Measurements from ENCODE around the gene ATP2B2.
A peak's percentile ranks its signal among the peaks of the same experiment; 100 is the strongest.

ATP2B2 gene

DNA sequence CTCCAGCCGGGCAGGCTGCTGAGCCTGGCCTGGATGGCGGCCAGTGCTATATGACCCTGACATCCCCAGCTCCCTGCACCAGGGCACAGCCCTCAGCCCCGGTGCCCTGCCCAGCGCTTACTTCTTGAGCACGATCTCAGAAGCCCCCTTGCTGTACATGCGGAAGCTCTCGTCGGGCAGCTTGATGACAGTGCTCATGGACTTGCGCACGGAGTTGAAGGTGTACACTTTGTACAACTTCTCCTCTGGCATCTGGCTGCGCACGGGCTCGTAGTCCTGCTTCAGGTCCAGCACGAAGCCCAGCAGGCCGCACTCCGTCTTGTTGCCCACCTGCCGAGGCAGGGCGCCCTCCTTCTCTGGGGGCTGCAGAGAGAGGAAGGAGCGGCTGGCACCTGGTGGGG is 145.6 kb downstream of the ATP2B2 start:
- no peak for DNase-seq (ENCODE audit: low spot score)

DNA sequence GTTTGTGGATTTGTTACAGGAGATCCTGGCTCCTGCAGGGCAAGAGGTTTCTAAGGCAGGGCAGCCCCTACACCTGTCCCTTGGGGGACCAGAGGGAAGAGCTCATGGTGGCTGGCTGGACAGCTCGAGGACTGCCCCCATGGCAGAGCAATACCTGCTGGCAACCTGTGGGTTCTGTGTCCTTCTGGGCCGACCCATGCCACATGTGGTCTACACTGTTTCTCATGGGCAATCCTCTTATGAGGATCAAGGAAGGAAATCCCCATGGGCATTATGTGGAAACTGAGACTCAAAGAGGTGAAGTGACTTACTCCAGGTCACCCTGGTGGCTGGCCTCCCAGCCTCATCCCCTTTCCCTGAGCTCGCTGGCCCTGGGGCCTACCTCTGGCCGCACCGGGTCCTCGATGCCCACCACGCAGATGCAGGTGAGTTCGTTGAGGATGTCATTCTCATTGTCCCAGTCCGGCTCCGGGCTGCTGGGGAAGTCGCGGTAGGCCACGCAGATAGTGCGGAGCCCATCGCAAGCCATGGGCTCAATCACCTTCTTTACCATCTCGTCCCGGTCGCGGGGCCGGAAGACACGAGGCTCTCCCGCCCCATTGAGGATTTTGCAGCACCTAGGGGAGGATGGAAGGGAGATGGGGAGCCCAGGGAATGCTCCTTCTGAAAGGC is 146.9 kb downstream of the ATP2B2 start:
- no peak for DNase-seq (ENCODE audit: low spot score)

DNA sequence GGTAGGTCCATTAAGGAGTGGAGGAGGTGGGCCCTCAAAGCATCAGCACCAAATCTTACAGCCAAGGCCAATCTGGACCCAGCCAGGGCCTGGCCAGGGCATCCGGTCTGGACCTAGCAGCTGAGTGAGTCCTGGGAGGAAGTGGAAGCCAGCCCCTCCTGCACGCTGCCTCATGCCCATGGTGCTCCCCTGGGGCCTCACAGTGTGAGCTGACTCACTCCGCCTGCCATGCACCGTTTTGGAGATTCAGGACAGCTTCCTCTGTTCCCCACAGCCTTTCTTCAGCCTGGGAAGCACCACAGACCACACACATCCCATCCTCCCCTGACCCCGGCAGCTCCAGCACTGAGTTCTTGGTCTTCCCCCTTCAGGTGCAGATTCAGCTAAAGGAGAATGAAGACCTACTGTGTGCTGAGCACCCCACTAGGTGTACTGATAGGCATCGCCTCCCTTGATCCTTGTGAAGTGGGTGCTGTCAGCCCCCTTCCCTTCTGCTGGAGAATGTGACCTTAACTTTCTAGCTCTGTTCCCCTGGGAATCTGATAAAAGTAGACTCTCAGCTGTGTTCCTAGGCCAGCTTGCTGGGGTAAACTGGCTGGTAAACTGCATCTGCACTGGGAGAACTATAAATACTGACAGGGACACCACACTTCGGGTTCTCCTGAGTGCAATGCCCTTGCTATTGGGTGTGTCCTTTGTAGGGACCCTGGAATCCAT is 147.6 kb downstream of the ATP2B2 start:
- no peak for DNase-seq (ENCODE audit: low spot score)

DNA sequence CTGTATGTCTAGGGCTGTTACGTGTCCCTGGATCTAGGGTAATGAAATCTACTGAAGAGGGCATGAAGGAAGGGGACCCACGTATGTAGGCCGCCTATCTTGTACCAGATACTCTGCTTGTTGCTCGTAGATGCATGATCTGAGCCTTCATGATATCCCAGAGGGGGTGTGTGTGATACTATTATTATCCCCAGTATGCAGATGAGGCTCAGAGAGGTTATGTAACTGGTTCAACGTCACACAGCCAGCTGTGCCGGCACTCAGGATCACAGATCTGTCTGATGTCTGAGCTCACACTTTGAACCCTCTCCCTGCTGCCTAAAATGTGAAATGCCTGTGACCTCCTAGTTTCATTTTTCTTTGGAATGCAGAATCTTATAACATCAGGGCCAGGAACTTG is 148.3 kb downstream of the ATP2B2 start:
- DNase-seq (ENCODE audit: low spot score), result no peak

DNA sequence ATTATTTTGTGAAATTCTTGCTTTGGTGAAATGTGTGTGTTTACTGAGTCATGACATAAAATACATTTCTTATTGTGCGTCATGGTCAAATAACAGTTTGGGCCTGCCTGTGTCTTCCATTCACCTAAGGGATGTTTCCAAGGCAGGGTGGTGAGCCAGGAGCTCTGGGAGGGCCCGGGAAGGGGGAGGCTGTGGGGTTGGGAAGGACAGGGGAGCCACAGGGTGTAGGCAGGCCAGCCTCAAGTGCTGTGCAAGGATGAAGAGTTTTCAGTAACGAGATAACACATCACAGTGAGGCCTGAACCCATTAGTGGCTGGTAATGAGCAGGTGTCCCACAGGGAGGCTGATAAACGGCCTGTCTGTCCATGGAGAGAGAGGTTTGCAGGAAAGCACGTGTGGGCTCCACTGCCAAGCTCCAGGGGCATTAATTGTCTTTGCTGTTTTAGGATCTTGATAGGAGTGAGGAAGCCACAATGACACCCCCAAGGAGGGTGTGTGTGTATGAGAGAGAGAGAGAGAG is 148.9 kb downstream of the ATP2B2 start:
- DNase-seq (ENCODE audit: low spot score), result no peak

DNA sequence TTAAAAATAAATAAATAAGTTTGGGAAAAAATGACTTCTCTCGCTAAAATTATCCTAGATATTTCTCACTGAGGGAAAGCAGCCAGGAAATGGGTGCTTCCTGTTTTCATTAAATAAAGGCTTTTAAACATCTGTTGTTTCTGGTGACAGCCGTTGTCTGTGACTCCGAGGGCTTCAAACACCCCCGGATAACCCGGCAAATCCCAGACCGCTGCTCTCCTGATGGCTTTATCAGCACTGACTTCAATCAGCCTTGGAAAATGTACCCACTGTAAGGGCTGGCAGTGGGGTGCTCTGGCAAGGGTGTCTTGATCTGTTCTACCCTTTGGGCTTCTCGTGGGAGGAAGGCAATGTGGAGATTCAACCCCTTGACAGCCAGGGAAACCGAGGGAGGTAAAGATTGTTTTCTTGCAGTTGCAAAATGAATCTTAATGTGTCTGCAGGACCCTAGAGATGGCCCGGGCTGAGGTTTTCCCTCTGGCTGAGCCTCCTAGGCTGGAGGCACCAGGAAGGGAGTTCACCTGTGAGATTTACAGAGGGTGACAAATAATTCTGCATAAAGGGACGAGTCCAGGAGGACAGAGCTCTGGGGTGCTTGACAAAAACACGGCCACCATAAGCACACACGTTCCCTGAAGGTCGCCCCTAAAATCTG is 150.9 kb downstream of the ATP2B2 start:
- no peak for DNase-seq (ENCODE audit: low spot score)

DNA sequence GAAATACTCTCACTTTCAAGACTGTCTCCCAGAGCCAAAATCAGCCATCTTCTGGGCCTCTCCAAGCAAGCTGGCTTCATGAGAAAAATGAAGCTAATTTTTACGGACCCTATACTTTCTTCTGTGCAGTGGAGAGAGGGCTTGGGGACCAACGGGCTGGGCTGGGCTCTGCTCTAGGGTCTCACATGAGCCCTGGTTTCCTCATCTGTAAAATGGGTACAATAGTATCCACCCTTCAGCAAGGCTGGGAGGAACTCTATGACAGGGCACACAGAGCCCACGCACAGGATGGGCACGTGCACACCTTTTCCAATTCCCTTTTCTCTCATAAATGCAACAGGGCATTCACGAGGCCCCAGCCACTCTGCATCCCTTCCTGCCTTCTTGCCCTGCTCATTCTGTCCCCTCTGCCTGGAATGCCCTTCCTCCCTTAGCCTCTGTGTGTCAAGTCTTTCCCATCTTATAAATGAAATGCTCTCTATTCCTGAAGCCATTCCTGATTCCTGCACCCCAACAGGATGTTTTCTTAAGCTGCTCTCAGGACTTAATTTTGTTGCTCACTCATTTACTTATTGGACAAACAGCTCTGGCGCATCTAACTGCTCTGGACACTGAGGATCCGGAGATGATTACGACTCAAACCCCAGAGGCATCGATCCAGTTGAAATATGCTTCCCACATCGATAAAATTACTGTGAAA is 151.6 kb downstream of the ATP2B2 start:
- DNase-seq (ENCODE audit: low spot score), result no peak

DNA sequence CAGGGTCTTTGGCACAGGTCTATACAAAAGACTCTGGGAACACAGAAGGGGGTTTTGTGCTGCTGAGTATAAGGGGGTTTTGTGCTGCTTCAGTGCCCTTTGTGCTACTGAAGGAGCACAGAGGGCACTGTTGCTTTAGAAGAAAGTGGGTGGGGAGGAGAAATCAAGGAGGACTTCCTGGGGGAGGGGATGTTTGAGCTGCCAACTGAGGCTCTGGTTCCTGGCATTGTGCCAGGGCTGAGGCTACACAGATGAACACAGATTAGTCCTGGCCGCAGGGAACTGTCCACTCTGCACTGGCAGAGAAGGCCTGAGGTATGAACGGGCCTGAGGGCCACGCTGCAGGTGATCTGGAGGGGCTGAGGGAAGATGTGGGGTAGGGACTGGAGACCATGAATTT is 152.2 kb downstream of the ATP2B2 start:
- no peak for DNase-seq (ENCODE audit: low spot score)

DNA sequence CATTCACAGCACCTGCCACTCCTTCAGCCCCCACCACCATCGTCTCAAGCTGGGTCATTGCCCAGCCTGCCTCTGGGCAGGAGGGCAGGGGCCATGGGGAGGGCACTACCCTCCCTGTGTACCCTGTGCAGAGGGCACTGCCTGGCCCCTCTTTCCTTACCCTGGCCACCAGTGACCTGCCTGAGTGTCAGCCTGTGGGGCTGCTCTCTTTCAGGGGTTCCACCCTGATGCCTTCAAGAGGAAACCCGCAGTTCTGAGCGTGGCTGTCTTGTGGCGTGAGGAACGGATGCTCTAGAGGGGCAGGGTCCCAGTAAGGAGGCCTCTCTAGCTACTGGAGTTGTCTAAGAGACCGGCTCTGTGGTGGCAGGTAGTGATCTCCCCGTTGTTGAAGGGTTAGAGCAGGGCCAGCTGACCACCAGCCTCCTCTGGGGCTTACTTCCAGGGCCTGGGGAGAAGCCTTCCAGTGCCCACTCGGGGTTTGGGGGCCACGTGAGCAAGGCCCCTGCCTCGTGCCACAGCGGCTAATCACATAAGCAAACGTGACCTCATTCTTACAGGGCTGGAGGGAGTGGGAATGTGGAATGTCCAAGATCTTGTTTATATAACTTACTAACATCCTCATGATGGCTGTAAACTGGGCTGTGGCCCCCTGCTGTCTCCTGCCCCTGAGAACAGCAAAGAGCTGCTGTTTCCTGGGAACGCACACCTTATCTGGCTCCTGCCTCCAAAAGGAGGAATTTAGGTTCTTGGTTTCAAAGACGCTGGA is 153.1 kb downstream of the ATP2B2 start:
- DNase-seq (ENCODE audit: low spot score), result no peak

DNA sequence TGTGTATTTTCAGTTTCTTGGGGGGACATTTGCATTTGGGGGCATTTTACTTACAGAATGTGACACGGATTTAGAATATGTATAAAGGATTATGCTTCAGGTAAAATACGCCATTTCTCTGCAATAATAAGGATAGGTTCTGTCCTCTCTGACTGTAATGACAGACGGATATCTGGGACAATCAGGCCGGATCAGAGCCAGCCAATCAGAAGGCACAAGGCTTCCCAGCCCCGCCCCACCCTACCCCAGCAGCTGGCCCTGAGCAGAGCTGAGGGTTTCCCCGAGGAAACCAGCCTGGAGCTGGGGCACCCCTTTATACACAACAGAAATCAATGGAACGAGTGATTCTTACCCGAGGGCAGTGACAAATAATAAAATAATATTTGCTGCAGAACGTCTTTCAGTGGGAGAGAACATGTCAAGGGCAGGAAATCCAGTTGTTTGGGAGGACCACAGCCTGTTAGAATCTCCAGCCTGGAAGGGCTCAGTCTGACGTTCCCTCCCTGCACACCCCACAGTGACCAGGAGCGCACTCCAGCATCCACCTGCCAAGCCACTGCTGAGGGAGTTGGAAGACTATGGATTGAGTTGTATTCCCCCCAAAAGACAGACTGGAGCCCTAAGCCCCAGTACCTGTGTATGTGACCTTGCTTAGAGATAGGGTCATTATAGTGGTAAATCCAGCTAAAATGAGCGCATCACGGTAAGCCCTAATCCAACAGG is 154.2 kb downstream of the ATP2B2 start:
- DNase-seq (ENCODE audit: low spot score), result no peak

DNA sequence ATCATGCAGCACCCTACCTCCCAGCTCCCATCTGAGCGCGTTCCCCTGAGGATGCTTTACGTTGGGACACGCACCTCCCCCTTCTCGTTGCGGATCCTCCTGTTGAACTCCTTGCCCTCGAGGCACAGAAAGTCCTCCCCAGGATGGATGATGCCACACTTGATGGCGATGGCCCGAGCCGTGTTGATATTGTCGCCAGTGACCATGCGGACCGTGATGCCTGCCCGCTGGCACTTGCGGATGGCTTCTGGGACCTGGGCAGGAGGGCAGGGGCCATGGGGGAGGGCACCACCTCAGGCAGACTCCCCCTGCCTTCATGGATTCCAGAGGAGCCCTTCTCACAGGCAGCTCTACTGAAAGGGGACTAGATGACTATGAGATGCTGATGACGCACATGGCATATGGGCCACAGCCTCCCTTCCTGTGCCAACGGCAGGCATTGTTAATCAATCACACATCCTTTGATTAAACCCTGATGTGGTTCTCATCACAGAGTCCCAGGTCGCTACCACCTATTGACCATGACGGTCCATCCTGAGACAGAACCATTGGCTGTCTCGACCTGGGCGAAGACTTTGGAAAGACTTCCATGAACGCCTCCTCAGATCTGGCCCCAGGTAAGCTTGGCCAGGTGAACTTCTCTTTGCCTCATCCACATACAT is 154.9 kb downstream of the ATP2B2 start:
- DNase-seq (ENCODE audit: low spot score), result no peak

DNA sequence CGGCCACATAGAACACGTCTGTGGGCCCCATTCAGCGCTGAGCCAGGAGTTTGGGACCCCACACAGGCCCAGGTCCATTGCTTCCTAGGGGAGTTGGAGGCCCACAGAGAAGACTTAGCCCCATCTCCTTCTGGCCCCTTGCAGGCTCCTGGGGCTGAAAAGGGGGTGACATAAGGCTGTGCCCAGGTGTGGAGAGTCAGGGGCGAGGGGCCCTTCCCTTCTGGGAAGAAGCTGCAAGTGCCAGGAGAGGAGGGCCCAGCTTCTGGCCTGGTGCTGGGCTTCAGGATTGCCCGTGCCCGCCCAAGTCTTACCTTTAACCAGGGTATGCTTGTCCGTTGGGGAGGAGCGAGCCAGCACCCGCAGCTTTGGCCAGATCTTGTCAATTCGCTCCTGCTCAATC is 155.6 kb downstream of the ATP2B2 start:
- DNase-seq (ENCODE audit: low spot score), result no peak

DNA sequence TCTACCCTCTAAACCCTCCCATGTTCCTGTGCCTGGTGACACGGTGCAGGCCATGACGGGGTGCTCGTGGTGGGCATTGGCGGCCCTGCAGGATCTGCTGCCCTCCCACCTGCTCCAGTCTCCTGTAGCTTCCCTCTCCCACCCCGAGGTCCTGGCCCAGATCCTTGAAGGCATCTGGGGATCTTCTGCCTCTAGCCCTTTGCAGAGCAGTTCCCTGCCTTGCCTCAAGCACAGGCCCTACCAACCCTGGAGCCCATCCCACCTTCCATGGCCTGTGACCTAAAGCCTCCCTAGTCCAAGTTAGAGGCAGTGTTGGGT is 157.0 kb downstream of the ATP2B2 start:
- DNase-seq (ENCODE audit: low spot score), result no peak

DNA sequence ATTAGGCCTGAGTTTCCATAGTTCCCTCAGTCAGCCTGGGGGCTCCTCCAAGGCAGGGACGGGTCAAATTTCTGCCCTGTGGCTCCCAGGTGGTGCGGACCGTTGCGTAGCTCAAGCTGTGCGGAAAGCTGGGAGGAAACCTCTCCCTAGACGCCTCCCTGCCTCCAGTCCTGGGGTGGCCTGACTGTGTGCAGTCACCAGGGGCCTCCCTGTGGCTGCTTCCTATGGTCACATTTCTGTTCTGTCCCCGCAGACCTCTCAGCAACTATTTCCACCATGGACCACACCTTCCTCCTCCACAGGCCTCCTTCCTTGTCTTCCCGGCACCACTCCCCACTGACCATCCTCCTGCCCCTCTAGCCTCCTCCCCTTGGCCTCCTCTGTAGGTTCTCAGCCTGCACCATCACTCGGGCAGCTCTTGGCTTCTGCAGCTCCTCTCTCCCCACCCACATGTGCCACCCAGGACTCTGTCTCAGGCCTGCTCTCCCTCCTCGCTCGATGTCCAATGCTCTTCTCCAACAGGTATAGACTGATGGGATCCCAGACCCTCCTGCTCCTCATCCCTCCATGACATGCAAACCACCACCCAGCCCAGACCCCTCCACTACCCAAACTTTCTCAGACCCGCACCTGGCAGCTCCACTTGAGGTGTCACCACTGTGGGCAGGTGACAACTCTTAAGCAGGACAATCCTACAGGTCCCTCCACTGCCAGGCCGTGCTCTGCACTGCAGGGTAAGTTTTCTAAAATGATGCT is 157.6 kb downstream of the ATP2B2 start:
- no peak for DNase-seq (ENCODE audit: low spot score)

DNA sequence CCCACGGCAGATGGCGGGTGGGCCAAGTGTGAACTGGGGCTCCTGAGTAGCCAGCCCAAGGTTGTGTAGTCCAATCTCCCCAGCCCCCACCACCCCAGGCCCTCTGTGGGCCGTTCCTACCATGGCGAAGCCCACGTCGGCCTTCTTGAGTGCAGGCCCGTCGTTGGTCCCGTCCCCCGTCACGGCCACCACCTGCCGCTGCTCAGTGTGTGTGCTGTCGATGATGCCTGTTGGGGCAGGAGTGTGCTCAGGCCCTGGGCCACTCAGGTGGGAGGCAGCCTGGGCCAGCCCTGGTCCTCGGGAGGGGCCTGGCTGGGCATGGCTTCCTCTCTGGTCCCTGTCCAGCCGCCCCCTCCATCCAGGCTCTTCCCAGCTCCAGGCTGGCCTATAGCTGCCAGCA is 159.5 kb downstream of the ATP2B2 start:
- no peak for DNase-seq (ENCODE audit: low spot score)

DNA sequence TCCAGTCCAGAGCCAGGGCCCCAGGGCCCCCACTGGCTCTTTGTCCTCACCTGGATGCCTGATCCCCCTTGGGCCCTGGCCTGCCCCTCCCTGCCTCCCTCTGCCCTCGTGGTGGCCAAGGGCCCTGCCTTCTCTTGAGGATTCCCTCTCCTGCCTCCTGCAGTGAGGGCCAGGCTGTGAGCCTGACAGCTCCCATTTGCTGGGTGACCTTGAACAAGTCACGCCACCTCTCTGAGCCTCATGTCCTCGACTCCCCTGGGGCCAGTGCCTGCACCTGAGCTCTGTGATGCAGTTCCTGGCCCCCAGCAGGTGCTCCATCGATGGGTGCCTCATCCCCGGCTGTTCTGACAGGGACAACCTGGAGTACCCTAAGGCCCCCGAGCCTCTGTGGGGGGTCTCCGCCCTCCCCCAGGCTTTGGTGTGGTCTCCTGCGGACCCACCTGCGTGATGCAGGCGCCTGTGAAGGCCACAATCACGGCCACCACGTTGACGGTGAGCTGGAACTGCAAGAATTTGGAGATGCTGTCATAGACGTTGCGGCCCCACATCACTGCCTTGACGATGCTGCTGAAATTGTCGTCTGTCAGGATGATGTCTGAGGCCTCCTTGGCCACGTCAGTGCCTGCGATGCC is 160.3 kb downstream of the ATP2B2 start:
- DNase-seq (ENCODE audit: low spot score), result no peak

DNA sequence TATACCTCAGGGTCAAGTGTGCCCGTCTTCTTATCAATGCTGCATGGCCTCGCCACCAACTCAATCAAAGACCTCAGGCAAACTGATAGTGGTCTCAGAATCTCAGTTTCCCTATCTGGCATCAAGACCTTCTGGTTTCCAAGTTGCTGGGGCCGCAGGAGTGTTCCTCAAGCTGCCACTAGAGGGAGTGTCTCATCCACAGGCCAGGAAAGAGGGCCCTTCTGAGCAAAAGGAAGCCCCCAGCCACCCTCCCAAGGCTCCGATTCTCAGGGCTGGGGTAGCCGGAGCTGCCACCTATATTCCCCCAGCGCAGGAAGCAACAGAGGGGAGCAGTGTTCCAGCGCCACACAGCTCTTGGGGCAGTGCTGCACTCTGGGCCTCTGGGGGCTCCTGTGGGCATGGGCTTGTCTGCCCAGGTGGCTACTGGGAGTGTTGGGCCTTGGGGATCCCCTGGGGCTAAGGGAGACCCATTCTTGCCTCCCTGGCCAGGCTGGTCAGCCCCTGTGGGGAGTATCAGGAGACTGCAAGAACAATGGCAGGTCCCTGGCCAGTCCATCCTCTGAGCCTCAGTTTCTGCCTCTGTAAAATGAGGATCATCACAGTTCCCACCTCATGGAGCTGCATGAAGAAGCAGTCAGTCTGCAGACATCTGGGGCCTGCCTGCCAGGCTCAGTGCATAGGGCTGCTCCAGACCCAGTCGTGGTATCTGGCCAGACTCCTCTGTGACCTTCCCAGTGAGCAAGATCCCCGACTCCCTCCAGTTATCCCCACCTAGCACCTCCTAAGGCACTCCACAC is 161.0 kb downstream of the ATP2B2 start:
- DNase-seq (ENCODE audit: low spot score), result peak; percentile 23

DNA sequence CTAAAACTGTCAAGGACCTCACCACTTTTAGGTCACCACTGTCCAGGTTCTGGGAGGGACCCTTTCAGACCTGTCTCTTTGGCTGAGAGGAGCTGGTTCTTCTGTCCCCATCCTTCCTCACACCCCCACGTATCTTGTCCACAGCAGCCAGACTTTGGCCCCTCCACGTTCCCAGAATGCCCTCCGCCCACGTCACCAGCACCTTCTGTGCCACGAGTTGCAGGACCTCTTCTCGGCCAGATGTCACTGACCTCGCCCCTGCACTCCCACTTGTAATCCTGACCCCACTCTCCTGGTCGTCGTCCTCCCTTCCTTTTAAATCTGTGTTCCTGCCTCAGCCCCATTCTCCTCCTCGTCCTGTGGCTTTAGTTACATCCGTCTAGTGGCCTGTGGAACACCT is 161.9 kb downstream of the ATP2B2 start:
- DNase-seq (ENCODE audit: low spot score), result no peak

DNA sequence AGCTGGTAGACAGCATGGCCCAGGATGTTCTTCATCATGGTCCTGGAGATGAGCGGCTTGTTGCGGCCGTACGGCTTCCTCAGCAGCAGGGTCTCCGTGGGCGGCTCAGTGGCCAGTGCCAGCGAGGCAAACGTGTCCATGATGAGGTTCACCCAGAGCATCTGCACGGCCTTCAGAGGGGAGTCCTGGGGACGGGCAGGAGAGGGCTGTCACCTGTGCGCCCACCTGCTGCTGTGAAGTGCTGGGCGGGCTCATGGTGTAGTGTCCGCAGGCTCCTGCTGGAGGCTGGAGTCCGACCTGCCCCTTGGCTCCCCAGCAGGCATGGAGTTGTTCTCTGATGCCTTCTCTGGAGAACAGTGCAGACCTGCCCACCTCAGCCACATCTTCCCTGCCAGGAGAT is 162.6 kb downstream of the ATP2B2 start:
- DNase-seq (ENCODE audit: low spot score), result no peak

Data from pons (tissue), 1 donor.